Astrocyte (in vitro differentiated cells and primary cell): ENCODE data around the gene GNS. TPM values are rescaled to one million over a fixed set of nuclear protein-coding genes. Genes with fewer than 3 reads are reported as not detected.

ENCODE experiments used
- DNase-seq: peaks from one replicate; pipeline ENCODE4 v3.0.0-alpha.2; 2010; ENCODE audit warnings: low read depth
- FAIRE-seq: peaks from 2 replicates; lab custom pipeline; 2011; peaks lifted over from hg19 to GRCh38; lab: Jason Lieb, UNC
- H2AFZ ChIP-seq: 2 replicates; pipeline ENCODE4 v1.6.0; 2012; ENCODE audit warnings: low read depth, low read length, inconsistent platforms
- H3K27ac ChIP-seq: 2 replicates; pipeline ENCODE4 v1.5.1; 2011; ENCODE audit warnings: low read depth, low read length, inconsistent platforms
- H3K27me3 ChIP-seq: 2 replicates; pipeline ENCODE4 v1.6.0; 2011; ENCODE audit warnings: low read length, inconsistent platforms; ENCODE audit not compliant: insufficient read depth
- H3K36me3 ChIP-seq: 2 replicates; pipeline ENCODE4 v1.5.1; 2011; ENCODE audit warnings: low read length, inconsistent platforms; ENCODE audit not compliant: insufficient read depth
- H3K4me1 ChIP-seq: 2 replicates; pipeline ENCODE4 v1.5.1; 2011; ENCODE audit warnings: low read length, inconsistent platforms; ENCODE audit not compliant: insufficient read depth
- H3K4me2 ChIP-seq: 2 replicates; pipeline ENCODE4 v1.6.0; 2012; ENCODE audit warnings: low read length, inconsistent platforms
- H3K4me3 ChIP-seq: 2 replicates; pipeline ENCODE4 v1.5.1; 2011; ENCODE audit warnings: low read depth, mild to moderate bottlenecking, low read length, inconsistent platforms; ENCODE audit not compliant: insufficient read depth
- H3K79me2 ChIP-seq: 2 replicates; pipeline ENCODE4 v1.6.0; 2012; ENCODE audit warnings: mild to moderate bottlenecking, low read length, inconsistent platforms; ENCODE audit not compliant: insufficient read depth
- H3K9ac ChIP-seq: 2 replicates; pipeline ENCODE4 v1.6.0; 2012; ENCODE audit warnings: mild to moderate bottlenecking, low read length, inconsistent platforms
- H3K9me3 ChIP-seq: 2 replicates; pipeline ENCODE4 v1.5.1; 2012; ENCODE audit warnings: low read depth, mild to moderate bottlenecking, low read length, inconsistent platforms; ENCODE audit not compliant: insufficient read depth
- H4K20me1 ChIP-seq: 2 replicates; pipeline ENCODE4 v1.6.0; 2012; ENCODE audit warnings: low read length, inconsistent platforms; ENCODE audit not compliant: insufficient read depth
- H3K27ac Mint-ChIP-seq: one replicate; pipeline ENCODE4 v1.8.0; 2021; ENCODE audit warnings: mild to moderate bottlenecking, mixed read lengths; ENCODE audit not compliant: unreplicated experiment
- H3K27me3 Mint-ChIP-seq: one replicate; pipeline ENCODE4 v1.8.0; 2021; ENCODE audit warnings: low read depth, mixed read lengths; ENCODE audit not compliant: unreplicated experiment
- H3K36me3 Mint-ChIP-seq: one replicate; pipeline ENCODE4 v1.8.0; 2021; ENCODE audit warnings: low read depth, mixed read lengths; ENCODE audit not compliant: unreplicated experiment
- H3K4me1 Mint-ChIP-seq: one replicate; pipeline ENCODE4 v1.8.0; 2021; ENCODE audit warnings: low read depth, mixed read lengths; ENCODE audit not compliant: unreplicated experiment
- H3K4me3 Mint-ChIP-seq: one replicate; pipeline ENCODE4 v1.8.0; 2021; ENCODE audit warnings: mild to moderate bottlenecking, moderate library complexity, mixed read lengths; ENCODE audit not compliant: unreplicated experiment
- H3K9me3 Mint-ChIP-seq: one replicate; pipeline ENCODE4 v1.8.0; 2021; ENCODE audit warnings: mild to moderate bottlenecking, mixed read lengths; ENCODE audit not compliant: unreplicated experiment
- CTCF ChIP-seq: IDR thresholded peaks from 2 replicates; pipeline ENCODE4 v1.5.1; 2011; ENCODE audit warnings: low read depth, mild to moderate bottlenecking, inconsistent platforms, low read length, moderate library complexity; ENCODE audit not compliant: insufficient read depth
- EZH2 ChIP-seq: IDR thresholded peaks from 2 replicates; pipeline ENCODE4 v1.6.1; 2012; ENCODE audit warnings: mild to moderate bottlenecking, low read length, inconsistent platforms; ENCODE audit not compliant: insufficient read depth
- total RNA-seq: library from RNA; stranded (reverse); gene quantifications from 2 replicates; pipeline ENCODE4 v1.2.1, GENCODE V29; 2021

GNS gene
- total RNA-seq, 1 donor from 2014 or later = 109 TPM

DNA sequence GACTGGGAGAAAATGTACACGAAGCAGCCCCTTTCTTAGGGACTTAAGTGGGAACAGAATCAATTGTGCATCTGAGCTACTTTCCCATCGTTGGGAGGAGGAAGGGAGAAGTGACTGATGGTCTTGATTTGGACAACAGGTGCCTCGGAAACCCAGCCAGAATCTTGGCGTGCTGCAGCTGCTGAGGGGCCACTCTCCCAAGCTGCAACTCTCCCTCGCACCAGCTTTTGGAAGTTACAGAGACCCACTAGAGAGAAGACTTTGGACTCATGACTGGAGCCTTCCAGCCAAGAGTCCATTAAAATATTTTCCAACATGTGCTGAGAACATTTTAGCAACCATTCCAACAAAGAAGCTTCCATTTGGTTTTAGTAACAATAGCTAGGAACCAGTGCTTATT is 52.3 kb downstream of the GNS start:
- Histone ChIP-seq H3K4me1 (no peaks in the 10 kb centered on the region), H4K20me1 (no peaks in the 10 kb centered on the region), H3K4me3 (no peak overlapping the region), H3K27me3 (no peaks in the 10 kb centered on the region), H2AFZ (no peak overlapping the region), H3K9ac (no peak overlapping the region), H3K9me3 (no peaks in the 10 kb centered on the region), H3K27ac (no peak overlapping the region), H3K4me2 (no peak overlapping the region), H3K79me2 (no peaks in the 10 kb centered on the region), H3K36me3 (no peaks in the 10 kb centered on the region)
- Mint-ChIP-seq H3K9me3 (no peaks in the 10 kb centered on the region), H3K36me3 (no peaks in the 10 kb centered on the region), H3K4me1 (no peaks in the 10 kb centered on the region), H3K27me3 (no peaks in the 10 kb centered on the region), H3K27ac (no peak overlapping the region), H3K4me3 (no peak overlapping the region)
- FAIRE-seq (no peak), DNase-seq (no peak)
- no peak for TF ChIP-seq CTCF
- no peak for TF ChIP-seq EZH2

DNA sequence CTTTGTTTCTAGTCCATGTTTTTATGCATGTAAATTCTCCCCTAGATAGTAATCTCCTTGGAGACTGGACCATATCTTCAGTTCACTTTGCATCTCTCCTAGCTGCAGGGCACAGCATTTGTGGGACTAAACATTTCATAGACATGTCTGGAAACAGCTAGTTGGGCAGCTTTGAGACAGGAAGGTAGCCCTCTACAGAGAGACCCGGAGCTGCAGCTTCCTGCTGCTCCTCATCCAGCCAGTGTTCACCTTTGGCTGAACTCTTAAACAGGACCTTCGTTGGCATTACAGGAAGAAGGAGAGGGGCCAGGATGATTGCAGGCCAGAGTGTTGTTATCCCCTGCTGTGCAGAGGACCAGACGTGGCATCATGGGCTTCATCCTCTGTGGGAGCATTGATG is 52.9 kb downstream of the GNS start:
- Mint-ChIP-seq H3K4me1 (no peaks in the 10 kb centered on the region), H3K9me3 (no peaks in the 10 kb centered on the region), H3K27ac (no peak overlapping the region), H3K27me3 (no peaks in the 10 kb centered on the region), H3K4me3 (no peak overlapping the region), H3K36me3 (no peaks in the 10 kb centered on the region)
- FAIRE-seq (no peak), DNase-seq (peak; percentile 3)
- no peak overlapping the region for H3K4me2 ChIP-seq
- no peaks in the 10 kb centered on the region for H3K27me3 ChIP-seq
- H3K9ac ChIP-seq = no peak overlapping the region
- no peak for TF ChIP-seq CTCF
- no peak for TF ChIP-seq EZH2
- H3K4me3 ChIP-seq = no peak overlapping the region
- no peaks in the 10 kb centered on the region for H3K4me1 ChIP-seq
- no peak overlapping the region for H2AFZ ChIP-seq
- H3K9me3 ChIP-seq = no peaks in the 10 kb centered on the region
- H3K27ac ChIP-seq = no peak overlapping the region
- no peaks in the 10 kb centered on the region for H3K79me2 ChIP-seq
- no peaks in the 10 kb centered on the region for H3K36me3 ChIP-seq
- no peaks in the 10 kb centered on the region for H4K20me1 ChIP-seq

- FAIRE-seq (no peak), DNase-seq (no peak)
- Histone ChIP-seq H3K79me2 (no peaks in the 10 kb centered on the region), H3K36me3 (no peaks in the 10 kb centered on the region), H3K4me1 (no peaks in the 10 kb centered on the region), H3K4me3 (no peak overlapping the region), H3K9ac (no peak overlapping the region), H3K9me3 (no peaks in the 10 kb centered on the region), H3K27ac (no peak overlapping the region), H3K27me3 (no peaks in the 10 kb centered on the region), H3K4me2 (no peak overlapping the region), H4K20me1 (no peaks in the 10 kb centered on the region), H2AFZ (no peak overlapping the region)
- Mint-ChIP-seq H3K4me1 (no peaks in the 10 kb centered on the region), H3K9me3 (no peaks in the 10 kb centered on the region), H3K4me3 (no peak overlapping the region), H3K27me3 (no peaks in the 10 kb centered on the region), H3K36me3 (no peaks in the 10 kb centered on the region), H3K27ac (no peak overlapping the region)
- TF ChIP-seq EZH2 = no peak
- no peak for TF ChIP-seq CTCF
These were observed 57.9 kb downstream of the GNS start for GRCh38 chr12:64701283-64701682.
